ENCODE results near the gene SARS1. TPM values are rescaled to one million over a fixed set of nuclear protein-coding genes. Genes with fewer than 3 reads are reported as not detected.

The SARS1 gene
- total and polyA plus RNA-seq, 8 donors: 139 to 189 (median 145) TPM

DNA sequence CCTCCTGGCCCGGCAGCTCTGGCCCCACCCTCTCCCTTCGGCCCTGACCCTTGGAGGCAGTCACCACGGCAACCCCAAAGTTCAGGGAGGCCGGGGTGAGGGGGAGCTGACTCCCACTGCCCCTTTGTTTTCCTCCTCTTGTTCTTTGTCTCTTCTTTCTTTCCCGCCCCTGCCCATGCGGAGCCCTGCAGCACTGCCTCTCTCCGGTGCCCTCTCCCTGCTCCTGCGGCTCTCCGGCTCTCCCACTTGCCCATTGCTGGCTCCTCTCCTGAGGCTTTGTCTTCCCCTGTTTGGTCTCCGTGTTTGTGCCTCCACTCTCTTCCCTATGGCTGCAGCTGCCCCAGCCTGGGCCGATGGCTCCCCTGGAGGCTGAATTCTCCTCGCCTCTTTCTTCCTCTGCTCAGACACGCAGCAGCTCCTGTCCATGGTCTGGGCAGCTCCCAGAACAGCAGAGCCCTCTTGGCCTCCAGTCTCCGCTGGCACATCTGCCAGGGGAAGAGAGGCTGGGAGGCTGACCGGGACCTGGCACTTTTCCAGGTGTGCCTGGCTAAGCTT lies 41.5 kb downstream of the SARS1 start:
- Histone ChIP-seq H3K36me3 (no peaks in the 10 kb centered on the region), H3K4me3 (no peak overlapping the region), H3K9me3 (no peaks in the 10 kb centered on the region), H3K4me1 (peaks cover 15 to 16% of the 10 kb centered on the region in 2 donors), H3K27me3 (peaks cover 0 to 13% of the 10 kb centered on the region in 2 donors), H3K27ac (no peak overlapping the region)
- ATAC-seq (no peak), DNase-seq (peak in 1 of 4 donors; percentile 58)
- TF ChIP-seq, protein P1, sequence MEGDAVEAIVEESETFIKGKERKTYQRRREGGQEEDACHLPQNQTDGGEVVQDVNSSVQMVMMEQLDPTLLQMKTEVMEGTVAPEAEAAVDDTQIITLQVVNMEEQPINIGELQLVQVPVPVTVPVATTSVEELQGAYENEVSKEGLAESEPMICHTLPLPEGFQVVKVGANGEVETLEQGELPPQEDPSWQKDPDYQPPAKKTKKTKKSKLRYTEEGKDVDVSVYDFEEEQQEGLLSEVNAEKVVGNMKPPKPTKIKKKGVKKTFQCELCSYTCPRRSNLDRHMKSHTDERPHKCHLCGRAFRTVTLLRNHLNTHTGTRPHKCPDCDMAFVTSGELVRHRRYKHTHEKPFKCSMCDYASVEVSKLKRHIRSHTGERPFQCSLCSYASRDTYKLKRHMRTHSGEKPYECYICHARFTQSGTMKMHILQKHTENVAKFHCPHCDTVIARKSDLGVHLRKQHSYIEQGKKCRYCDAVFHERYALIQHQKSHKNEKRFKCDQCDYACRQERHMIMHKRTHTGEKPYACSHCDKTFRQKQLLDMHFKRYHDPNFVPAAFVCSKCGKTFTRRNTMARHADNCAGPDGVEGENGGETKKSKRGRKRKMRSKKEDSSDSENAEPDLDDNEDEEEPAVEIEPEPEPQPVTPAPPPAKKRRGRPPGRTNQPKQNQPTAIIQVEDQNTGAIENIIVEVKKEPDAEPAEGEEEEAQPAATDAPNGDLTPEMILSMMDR (IDR thresholded peaks at IDR 0.05): no peak
- intact Hi-C loops (cut with DNase I): no loop called here

DNA sequence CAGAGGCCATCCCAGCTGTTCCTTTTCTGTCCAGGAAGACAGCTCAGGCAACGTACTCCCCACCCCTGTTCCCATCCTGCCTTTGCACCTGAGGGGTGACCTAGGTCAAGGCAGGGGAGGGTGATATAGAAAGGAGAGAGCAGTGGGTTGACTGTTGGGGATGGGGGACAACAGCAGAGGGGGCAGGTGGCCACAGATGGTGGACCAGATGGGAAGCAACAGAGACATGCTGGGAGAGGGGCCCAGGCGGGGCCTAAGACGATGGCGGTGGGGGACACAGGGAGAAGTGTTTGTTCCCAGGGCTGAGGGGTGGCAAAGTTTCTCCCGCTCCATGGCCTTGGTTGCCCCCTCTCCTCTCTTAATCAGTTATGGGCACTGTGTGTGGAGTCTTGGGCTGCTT lies 42.0 kb downstream of the SARS1 start:
- TF ChIP-seq, protein P1 (IDR thresholded peaks at IDR 0.05): no peak
- ATAC-seq (no peak), DNase-seq (peak in 1 of 4 donors; percentile 39)
- no peak overlapping the region for H3K4me3 ChIP-seq
- intact Hi-C loops (cut with DNase I): no loop called here
- no peaks in the 10 kb centered on the region for H3K36me3 ChIP-seq
- H3K4me1 ChIP-seq: peaks cover 13 to 15% of the 10 kb centered on the region in 2 donors
- H3K9me3 ChIP-seq: no peaks in the 10 kb centered on the region
- peaks cover 0 to 8% of the 10 kb centered on the region in 2 donors for H3K27me3 ChIP-seq
- no peak overlapping the region for H3K27ac ChIP-seq

DNA sequence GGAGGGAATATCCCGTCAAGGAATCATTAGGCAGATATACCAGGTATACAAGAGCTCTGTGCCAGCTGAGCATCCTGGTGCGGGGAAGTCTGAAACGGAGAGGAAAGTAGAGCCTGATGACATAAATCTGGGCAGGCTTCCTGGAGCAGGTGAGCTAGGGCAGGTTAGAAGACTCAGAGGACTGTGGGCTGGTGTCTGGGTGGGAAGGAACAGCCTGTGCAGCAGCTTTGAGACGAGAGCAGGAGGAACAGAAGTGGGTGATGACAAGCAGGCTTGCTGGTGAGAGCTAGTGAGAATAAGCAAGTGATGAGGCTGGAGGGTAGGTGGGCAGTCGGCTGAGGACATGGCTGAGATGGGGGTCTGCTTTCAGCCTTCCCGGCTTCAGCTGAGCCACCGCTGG lies 42.4 kb downstream of the SARS1 start:
- peaks cover 13 to 15% of the 10 kb centered on the region in 2 donors for H3K4me1 ChIP-seq
- no peaks in the 10 kb centered on the region for H3K9me3 ChIP-seq
- H3K27me3 ChIP-seq: peaks cover 0 to 4% of the 10 kb centered on the region in 2 donors
- ATAC-seq (no peak), DNase-seq (peak in 1 of 4 donors; percentile 51)
- TF ChIP-seq, protein P1 (IDR thresholded peaks at IDR 0.05): no peak
- no peak overlapping the region for H3K27ac ChIP-seq
- no peaks in the 10 kb centered on the region for H3K36me3 ChIP-seq
- intact Hi-C loops (cut with DNase I): no loop called here
- no peak overlapping the region for H3K4me3 ChIP-seq

DNA sequence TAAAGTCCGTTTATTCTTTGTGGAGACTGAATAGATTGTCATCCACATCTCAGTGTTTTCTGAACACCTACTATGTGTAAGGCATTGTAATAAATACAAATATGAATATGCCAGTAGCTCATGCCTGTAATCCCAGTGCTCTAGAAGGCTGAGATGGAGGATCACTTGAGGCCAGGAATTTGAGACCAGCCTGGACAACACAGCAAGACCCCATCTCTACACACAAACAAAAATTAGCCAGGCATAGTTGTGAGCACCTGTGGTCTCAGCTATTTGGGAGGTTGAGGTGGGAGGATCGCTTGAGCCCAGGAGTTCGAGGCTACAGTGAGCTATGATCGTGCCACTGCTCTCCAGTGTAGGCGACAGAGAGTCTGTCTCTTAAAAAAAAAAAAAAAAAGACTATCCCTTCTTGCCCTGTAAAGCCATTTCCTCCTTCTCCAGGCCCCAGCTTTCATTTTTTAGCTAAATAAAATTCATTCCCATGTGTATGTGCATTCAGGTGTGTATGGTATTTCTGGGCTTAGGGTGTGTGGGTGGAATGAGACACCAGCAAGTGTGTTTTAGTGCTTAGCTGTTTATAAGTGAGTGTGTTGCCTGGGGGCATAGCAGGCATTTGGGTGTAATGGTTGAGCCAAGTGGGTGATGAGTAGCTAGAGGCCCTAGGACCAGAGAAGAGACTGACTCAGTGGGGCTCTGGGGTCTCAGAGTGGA lies 43.4 kb downstream of the SARS1 start:
- intact Hi-C loops (cut with DNase I): no loop called here
- Histone ChIP-seq H3K4me3 (no peak overlapping the region), H3K4me1 (peaks cover 13 to 15% of the 10 kb centered on the region in 2 donors), H3K27me3 (no peaks in the 10 kb centered on the region), H3K36me3 (no peaks in the 10 kb centered on the region), H3K9me3 (no peaks in the 10 kb centered on the region), H3K27ac (no peak overlapping the region)
- ATAC-seq (no peak), DNase-seq (no peak)
- TF ChIP-seq, protein P1 (IDR thresholded peaks at IDR 0.05): no peak

DNA sequence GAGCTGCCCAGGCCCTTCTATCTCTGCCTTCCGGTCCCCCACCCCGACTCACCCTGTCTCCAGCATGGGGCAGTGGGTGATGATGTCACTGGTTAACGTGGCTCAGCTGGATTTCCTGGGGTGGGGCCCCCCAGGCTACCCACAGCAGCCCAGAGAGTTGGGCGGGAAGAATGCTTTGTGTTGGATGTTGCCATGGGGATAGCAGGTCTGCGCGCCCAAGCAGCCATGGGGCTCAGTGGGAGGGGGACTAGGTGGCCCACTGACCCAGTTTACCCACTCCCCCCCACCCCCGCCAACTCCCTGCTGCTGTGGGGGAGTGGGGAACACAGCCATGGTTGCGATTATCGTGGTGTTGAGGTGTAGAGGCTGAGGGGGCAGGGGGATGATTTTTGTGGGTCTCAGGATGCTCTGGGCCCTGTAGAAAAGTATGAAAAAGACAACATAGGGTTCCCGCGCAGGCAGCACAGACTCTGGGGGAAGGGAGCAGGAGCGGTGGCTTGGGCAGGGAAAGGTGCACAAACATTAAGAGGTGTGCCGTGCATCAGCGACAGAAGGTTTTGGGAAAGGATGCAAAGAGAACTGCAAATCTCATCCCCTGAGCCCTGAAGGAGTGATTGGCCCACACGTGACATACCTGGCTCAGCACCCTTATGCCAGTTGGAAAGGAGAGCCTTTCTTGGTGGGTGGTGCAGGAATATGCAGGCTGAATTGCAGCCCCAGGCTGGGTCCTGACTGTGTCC lies 44.1 kb downstream of the SARS1 start:
- H3K4me3 ChIP-seq: no peak overlapping the region
- intact Hi-C loops (cut with DNase I): no loop called here
- DNase-seq: peak in 1 of 4 donors; percentile 63
- ATAC-seq: no peak
- no peak overlapping the region for H3K27ac ChIP-seq
- H3K4me1 ChIP-seq: peaks cover 13 to 15% of the 10 kb centered on the region in 2 donors
- no peaks in the 10 kb centered on the region for H3K27me3 ChIP-seq
- no peaks in the 10 kb centered on the region for H3K9me3 ChIP-seq
- TF ChIP-seq, protein P1 (IDR thresholded peaks at IDR 0.05): no peak
- H3K36me3 ChIP-seq: no peaks in the 10 kb centered on the region

All from left lung (tissue), 10 donors.